PC-3 (cell line): ENCODE data around the gene HYAL2. TPM values are rescaled to one million over a fixed set of nuclear protein-coding genes. Genes with fewer than 3 reads are reported as not detected.

Experiments used
- ATAC-seq: fragments of 200-7000 bp; cut with Tn5 transposase; 2 replicates; pipeline ENCODE4 v1.9.1; 2020; ENCODE audit warnings: mild to moderate bottlenecking, moderate library complexity
- BruUV-seq: library from RNA; stranded (reverse); fragments of 400-500 nt; replicated peaks from 2 replicates; lab custom pipeline; 2021; lab: Mats Ljungman, UMichigan
- CTCF ChIA-PET: fragments of 300-600 bp; sonication (Branson Sonifier 250); formaldehyde crosslinking; loops from one replicate; lab custom pipeline; 2022; ENCODE audit warnings: antibody characterized with exemption; lab: Charles Lee
- POLR2A ChIA-PET: fragments of 300-600 bp; sonication (Branson Sonifier 250); formaldehyde crosslinking; loops from one replicate; lab custom pipeline; 2022; ENCODE audit warnings: antibody characterized with exemption; ENCODE audit not compliant: unreplicated experiment; lab: Charles Lee
- DNase-seq: peaks from one replicate; pipeline ENCODE4 v3.0.0-alpha.2; 2015
- H2AFZ ChIP-seq: fragments of 300-600 bp; sonication (generic); 2 replicates; pipeline ENCODE4 v1.6.0; 2016; ENCODE audit warnings: antibody characterized with exemption, low read length
- H3F3A ChIP-seq: fragments of 300-600 bp; sonication (generic); one replicate; pipeline ENCODE4 v1.6.0; 2017; ENCODE audit warnings: antibody characterized with exemption, low read length, control low read depth, mild to moderate bottlenecking; ENCODE audit not compliant: unreplicated experiment
- H3K27ac ChIP-seq: fragments of 300-600 bp; sonication (generic); 2 replicates; pipeline ENCODE4 v1.5.1; 2016; ENCODE audit warnings: mild to moderate bottlenecking, low read length
- H3K27me3 ChIP-seq: fragments of 300-600 bp; sonication (generic); 2 replicates; pipeline ENCODE4 v1.6.1; 2016; ENCODE audit warnings: low read length, mixed read lengths
- H3K36me3 ChIP-seq: fragments of 300-600 bp; sonication (generic); 2 replicates; pipeline ENCODE4 v1.6.1; 2016; ENCODE audit warnings: low read depth, mixed run types, low read length, mixed read lengths
- H3K4me1 ChIP-seq: fragments of 300-600 bp; sonication (generic); 2 replicates; pipeline ENCODE4 v1.5.1; 2016; ENCODE audit warnings: low read length; ENCODE audit not compliant: insufficient read depth
- H3K4me2 ChIP-seq: fragments of 300-600 bp; sonication (generic); 2 replicates; pipeline ENCODE4 v1.6.0; 2016; ENCODE audit warnings: low read length
- H3K4me3 ChIP-seq: fragments of 300-600 bp; sonication (generic); 2 replicates; pipeline ENCODE4 v1.5.1; 2016; ENCODE audit warnings: mild to moderate bottlenecking, low read length, mixed read lengths
- H3K79me2 ChIP-seq: fragments of 300-600 bp; sonication (generic); 2 replicates; pipeline ENCODE4 v1.6.1; 2017; ENCODE audit warnings: low read length, mixed read lengths
- H3K9ac ChIP-seq: fragments of 300-600 bp; sonication (generic); 2 replicates; pipeline ENCODE4 v1.6.0; 2016; ENCODE audit warnings: mild to moderate bottlenecking, low read length
- H3K9me2 ChIP-seq: fragments of 300-600 bp; sonication (generic); replicated peaks from 2 replicates; pipeline ENCODE4 v1.6.1; 2016; ENCODE audit warnings: mixed run types, low read length, mixed read lengths
- H3K9me3 ChIP-seq: fragments of 300-600 bp; sonication (generic); 2 replicates; pipeline ENCODE4 v1.6.1; 2016; ENCODE audit warnings: low read length, mixed read lengths
- H4K20me1 ChIP-seq: fragments of 300-600 bp; sonication (generic); 2 replicates; pipeline ENCODE4 v1.6.1; 2016; ENCODE audit warnings: low read length, mixed read lengths
- CTCF ChIP-seq: fragments of 300-600 bp; sonication (generic); conservative IDR thresholded peaks from 2 replicates; pipeline ENCODE4 v1.5.1; 2017; ENCODE audit warnings: antibody characterized with exemption, low read depth, mild to moderate bottlenecking, low read length
- EZH2 ChIP-seq: fragments of 300-600 bp; sonication (generic); IDR thresholded peaks from one replicate; pipeline ENCODE4 v1.6.1; 2017; ENCODE audit warnings: antibody characterized with exemption, mild to moderate bottlenecking, low read length; ENCODE audit not compliant: unreplicated experiment
- EZH2phosphoT487 ChIP-seq: fragments of 300-600 bp; sonication (generic); IDR thresholded peaks from 2 replicates; pipeline ENCODE4 v1.6.1; 2018; ENCODE audit warnings: mild to moderate bottlenecking, antibody characterized with exemption, low read length, borderline replicate concordance
- intact Hi-C: fragments of 100-400 bp; cut with micrococcal nuclease; formaldehyde crosslinking; loops from 2 replicates; pipeline ENCODE4 v1.9.0; 2023
- total RNA-seq: library from RNA; depleted of rRNA; stranded (reverse); fragments of >200 nt; gene quantifications from 2 replicates; pipeline ENCODE4 v1.2.3, GENCODE V29; 2014

HYAL2 gene
- total RNA-seq, 1 experiment from 2014 or later: 97.8 TPM

GRCh38 chr3:50297896-50298725 is 24.4 kb downstream of the HYAL2 start:
- H3K9ac ChIP-seq: peak overlapping the region; percentile 93
- H3K4me1 ChIP-seq: peaks cover 20% of the 10 kb centered on the region
- DNase-seq (no peak), ATAC-seq (no peak)
- no peaks in the 10 kb centered on the region for H3K27me3 ChIP-seq
- no peaks in the 10 kb centered on the region for H3K9me3 ChIP-seq
- H3K9me2 ChIP-seq: no peaks in the 10 kb centered on the region
- no peaks in the 10 kb centered on the region for H3F3A ChIP-seq
- H3K36me3 ChIP-seq: no peaks in the 10 kb centered on the region
- no peak overlapping the region for H2AFZ ChIP-seq
- ChIA-PET POLR2A (interaction anchor here (1.8 kb wide), 1 partner anchor 39 kb away, joined by 9 read pairs; no protein-coding TSS in a partner anchor), CTCF (interaction anchor here (0.7 to 1.6 kb wide), 2 partner anchors 23 to 26 kb away, joined by 3 to 7 read pairs; no protein-coding TSS in a partner anchor)
- no peaks in the 10 kb centered on the region for H4K20me1 ChIP-seq
- BruUV-seq: no TSS peak
- intact Hi-C loops: loop anchor here (2.0 kb wide), 1 partner anchor 63 kb away; no protein-coding TSS in a partner anchor
- peak overlapping the region; percentile 94 for H3K4me3 ChIP-seq
- H3K27ac ChIP-seq: peak overlapping the region; percentile 76
- TF ChIP-seq CTCF (peak; percentile 6; the same call in 1 of the 2 replicates), EZH2phosphoT487 (no peak), EZH2 (no peak)
- peaks cover 14% of the 10 kb centered on the region for H3K79me2 ChIP-seq
- H3K4me2 ChIP-seq: peak overlapping the region; percentile 98

GRCh38 chr3:50297384-50297775 is 25.2 kb downstream of the HYAL2 start:
- POLR2A ChIA-PET: no interaction called here
- BruUV-seq: no TSS peak

More at GRCh38 chr3:50297384-50297775, 25.2 kb downstream of the HYAL2 start:
- Histone ChIP-seq H3K36me3 (no peaks in the 10 kb centered on the region), H3K4me2 (no peak overlapping the region), H2AFZ (no peak overlapping the region), H3K27me3 (no peaks in the 10 kb centered on the region), H3K4me1 (peaks cover 26% of the 10 kb centered on the region), H3K27ac (no peak overlapping the region), H3K79me2 (peaks cover 14% of the 10 kb centered on the region), H3K9me2 (no peaks in the 10 kb centered on the region), H3F3A (no peaks in the 10 kb centered on the region), H3K9me3 (no peaks in the 10 kb centered on the region), H3K4me3 (no peak overlapping the region), H4K20me1 (no peaks in the 10 kb centered on the region), H3K9ac (no peak overlapping the region)
- CTCF ChIA-PET: interaction anchor here (0.6 to 0.7 kb wide), 2 partner anchors 23 to 24 kb away, joined by 3 to 8 read pairs; no protein-coding TSS in a partner anchor
- ATAC-seq (no peak), DNase-seq (no peak)
- no peak for TF ChIP-seq EZH2
- no peak for TF ChIP-seq CTCF
- no peak for TF ChIP-seq EZH2phosphoT487
- intact Hi-C loops: no loop called here
